UCSD-AML1 (cell line): ENCODE measurements around the gene XIRP1.

ENCODE experiments used
- DNase-seq: peaks from one replicate; lab custom pipeline; 2025; ENCODE audit not compliant: unreplicated experiment; lab: John Stamatoyannopoulos, UW

The XIRP1 gene

GRCh38 chr3:39170461-39170860, 21.9 kb downstream of the XIRP1 start:
- no peak for DNase-seq

DNA sequence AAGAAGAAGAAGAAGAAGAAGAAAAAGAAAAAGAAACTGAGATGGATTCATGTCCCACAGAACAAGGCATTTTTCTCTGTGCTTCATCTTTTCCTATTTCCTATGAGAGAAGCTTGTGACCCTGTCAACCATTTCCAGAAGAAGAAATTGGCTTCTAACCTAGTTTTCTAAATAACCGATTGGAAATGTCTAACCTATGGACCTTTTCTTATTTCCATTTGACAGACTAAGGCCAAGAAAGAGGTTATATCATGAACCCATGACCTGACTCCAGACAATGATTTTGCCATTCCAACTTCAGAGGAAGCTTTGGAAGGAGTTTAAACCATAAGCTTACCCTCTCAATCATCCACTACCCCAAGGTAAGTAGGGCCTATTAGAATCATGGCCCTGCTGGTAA, 22.7 kb downstream of the XIRP1 start:
- no peak for DNase-seq

GRCh38 chr3:39168156-39168780, 24.1 kb downstream of the XIRP1 start:
- no peak for DNase-seq

DNA sequence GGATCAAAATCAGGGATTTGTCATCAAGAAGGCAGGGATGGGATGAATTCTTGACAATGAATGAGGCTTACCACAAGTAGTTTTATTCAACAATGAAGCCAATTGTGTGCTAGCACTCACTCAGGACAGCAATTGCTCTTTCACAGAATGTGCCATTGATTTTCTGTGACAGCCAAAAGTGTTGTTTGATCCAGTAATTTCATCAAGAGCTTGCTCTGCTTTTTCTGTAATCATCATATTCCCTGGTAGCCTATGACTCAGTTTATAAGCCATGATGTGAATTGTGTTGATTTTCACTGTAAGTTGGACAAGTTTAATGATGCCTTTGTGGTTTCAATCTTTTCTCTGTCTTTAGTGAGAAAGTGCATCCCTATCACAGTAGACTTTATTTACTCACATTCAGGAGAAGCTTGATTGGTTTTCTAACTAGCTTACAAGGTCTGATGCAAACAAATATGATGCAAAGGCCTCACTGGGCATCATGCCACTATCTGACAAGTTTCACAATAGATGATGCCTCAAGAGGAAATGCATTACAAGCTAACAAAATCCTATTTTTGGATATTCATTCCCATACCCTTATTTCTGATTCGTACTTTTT, 25.4 kb downstream of the XIRP1 start:
- DNase-seq = no peak

DNA sequence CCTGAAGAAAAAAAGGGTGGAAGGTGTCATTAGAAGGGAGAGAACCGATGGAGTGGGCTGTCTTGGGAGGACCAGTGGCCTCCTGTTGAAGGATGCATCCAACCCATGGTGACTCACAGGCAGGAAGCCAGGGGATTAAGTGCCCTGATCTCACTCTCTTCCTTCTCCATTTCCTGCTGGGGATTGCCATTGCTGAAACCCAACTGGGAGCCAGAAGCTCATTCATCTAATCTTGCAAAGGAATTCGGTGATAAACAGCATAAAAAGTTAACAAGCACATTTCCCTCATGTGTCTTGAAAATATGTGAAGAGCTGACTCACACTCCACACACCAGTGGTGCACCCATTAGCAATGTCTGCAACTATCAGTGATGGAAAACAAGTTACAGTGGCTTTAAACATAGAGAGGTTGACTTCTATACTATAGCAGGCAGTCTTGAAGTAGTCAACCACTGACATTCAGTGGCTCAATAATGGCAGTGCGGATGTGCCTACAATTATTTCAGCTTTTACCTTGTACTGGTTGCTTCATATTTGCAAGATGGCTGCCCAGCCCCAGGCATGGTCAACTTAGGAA, 26.2 kb downstream of the XIRP1 start:
- no peak for DNase-seq

DNA sequence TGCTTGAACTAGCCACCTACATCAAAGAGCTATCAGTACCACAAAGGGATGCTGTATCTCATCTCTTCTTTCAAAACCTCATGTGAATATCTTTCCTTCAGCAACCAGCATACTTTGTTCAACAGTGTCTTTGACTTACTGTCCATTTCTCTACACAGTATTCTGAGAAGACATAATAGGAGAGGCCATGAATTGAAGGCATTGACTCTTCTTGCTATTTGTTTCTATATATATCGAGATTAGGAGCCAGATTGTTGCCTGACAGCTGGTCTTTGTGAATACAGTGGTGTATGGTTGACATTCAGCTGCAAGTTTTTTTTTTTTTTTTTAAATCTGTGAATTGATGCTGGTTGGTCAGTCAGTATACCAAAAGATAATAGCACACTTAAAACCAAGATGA, 26.9 kb downstream of the XIRP1 start:
- DNase-seq = no peak

DNA sequence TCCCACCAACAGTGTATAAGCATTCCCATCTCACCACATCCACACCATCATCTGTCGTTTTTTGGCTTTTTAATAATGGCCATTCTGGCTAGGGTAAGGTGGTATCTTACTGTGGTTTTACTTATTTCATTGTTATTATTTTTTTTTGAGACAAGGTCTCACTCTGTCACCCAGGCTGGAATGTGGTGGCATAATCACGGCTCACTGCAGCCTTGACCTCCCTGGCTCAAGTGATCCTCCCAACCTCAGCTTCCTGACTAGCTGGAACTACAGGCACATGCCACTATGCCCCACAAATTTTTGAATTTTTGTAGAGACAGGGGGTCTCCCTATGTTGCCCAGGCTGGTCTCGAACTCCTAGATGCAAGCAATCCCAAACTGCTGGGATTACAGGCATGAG, 28.0 kb downstream of the XIRP1 start:
- DNase-seq = no peak

DNA sequence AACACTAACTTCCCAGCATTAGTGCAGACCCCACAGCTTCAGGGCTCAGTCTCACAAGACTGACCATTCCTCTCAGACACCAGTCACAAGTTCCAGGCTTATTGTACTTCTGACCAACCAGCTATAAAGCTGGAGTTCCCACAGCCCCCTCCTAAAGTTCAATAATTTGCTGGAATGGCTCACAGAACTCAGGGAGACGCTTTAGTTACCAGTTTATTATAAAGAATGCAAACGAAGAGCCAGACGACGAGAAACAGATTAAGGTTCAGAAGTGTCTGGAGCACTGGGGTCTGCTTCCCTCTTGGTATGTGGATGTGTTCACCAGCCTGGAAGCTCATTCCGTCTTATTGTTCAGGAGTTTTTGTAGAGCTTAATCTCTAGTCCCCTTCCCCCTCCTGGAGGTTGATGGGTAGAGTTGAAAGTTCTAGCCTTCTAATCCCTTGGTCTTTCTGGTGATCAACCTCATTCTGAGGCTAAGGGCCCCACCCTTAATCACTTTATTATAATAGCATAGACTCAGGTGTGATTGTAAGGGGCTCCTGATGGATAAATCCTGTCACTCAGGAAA, 34.2 kb downstream of the XIRP1 start:
- no peak for DNase-seq

DNA sequence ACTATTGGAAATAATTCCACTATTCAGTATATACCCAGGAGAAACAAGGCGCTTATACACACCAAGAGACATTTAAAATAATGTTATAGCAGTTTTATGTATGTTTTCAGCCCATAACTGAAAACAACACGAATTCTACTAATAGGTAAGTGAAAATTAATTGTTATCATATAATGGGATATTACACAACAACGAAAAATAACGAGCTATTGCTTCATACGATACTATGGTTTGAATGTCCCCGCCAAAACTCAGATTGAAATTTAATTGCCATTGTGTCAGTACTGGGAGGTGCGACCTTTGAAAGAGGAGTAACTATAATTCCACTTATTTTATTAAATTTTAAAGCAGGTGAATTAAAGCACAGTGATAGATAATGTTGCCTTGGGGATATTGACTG, 35.0 kb downstream of the XIRP1 start:
- no peak for DNase-seq

DNA sequence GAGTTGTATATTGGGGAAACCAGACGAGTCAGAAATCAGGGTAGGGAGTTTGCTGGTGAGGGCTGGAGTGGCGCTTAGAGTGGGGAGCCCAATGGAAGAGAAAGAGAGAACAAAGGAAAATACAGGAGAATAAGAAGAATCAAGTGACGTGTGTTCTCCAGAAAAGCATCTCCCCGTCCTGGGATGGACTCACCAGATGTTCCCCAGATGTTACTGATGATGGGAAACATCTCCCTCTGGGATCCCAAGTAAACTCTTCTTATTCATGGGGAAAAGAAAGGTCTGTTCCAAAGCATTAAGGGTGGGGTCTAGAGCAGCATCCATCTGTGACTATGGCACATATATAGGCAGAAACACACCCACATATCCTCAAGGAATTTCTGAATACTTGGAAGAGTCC, 36.0 kb downstream of the XIRP1 start:
- DNase-seq = no peak

- no peak for DNase-seq
Observed at GRCh38 chr3:39154280-39155021, 37.9 kb downstream of the XIRP1 start.

GRCh38 chr3:39153977-39154279, 38.5 kb downstream of the XIRP1 start:
- no peak for DNase-seq

- peak; percentile 54 for DNase-seq
Observed at GRCh38 chr3:39150803-39151631, 41.4 kb downstream of the XIRP1 start.

- no peak for DNase-seq
Observed at GRCh38 chr3:39150148-39150802, 42.1 kb downstream of the XIRP1 start.

DNA sequence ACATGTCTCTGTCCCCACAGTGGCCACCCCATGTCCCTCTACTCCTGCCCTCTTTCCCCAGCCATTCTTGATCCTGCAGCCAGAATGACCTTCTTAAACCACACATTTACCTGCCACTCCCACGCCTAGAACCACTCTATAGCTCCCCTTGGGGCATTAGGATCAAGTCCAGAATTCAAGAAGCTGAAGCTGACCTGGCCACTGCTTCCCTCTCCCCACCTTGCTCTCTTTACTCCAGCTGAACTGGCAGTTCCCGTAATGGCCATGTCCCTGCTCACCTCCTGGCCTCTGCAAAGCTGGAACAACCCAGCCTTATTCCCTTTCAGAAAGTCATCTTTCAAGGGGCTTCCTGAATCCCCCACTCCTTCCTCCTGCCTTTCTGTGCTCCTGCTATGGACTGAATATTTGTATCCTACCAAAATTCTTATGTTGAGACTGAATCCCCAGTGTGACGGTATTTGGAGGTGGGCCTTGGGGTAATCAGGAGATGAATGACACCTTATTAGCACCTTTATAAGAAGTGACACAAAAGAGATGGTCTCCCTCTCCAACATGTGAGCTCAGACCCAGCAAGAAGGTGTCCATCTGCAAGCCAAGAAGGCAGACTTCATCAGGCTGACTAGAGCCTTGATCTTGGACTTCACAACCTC, 42.8 kb downstream of the XIRP1 start:
- DNase-seq = no peak

DNA sequence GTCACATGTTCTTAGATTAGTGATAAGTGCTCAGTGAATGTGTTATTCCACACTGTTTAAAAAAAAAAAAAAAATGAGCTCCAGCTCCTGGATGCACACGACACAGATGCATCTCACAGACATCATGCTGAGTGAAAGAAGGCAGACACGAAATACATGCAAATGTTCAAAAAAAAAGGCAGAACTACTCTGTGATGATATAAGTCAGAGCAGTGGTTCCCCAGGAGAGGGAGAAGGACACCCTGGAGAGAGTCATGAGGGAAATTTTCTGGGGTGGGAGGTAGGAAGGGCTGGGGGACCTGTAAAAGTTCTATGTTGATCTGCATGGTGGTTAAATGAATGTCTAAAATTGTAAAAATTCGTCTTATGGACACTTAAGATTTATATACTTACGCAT, 43.3 kb downstream of the XIRP1 start:
- no peak for DNase-seq

- DNase-seq = no peak
Observed at GRCh38 chr3:39148435-39149058, 43.8 kb downstream of the XIRP1 start.

DNA sequence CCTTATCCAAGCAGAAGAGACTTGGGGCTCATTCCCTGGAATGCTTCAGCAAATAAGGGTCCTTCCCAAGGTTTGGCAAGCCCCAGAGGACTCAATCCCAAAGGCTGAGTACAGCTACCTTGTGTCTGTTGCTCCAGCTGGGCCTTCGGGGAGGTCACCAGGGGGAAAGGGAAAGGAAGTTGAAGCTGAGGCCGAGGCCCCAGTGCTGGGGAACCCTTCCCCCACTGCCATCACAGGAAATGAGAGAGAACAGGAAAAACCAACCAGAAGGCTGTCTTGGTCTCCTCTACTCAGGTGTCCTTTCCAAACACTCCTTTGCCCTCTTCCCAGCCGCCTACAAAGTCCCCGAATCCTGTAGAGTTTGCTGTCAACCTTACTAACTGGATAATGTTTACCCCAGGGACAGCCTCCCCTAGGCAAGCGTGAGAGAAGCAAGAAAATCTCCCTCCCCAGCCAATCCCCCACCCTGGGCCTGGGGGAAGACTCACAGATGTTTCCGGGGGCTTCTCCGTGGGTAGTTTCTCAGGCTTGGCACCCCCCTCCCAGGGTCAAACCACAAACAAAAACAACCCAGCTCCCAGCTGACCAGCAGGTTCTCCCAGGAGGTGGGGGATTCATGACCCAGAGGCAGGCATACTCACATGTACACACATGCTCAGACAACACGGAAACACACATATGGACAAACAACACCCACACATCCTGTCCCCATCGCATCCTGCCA, 44.5 kb downstream of the XIRP1 start:
- DNase-seq = peak; percentile 83
